C4-2B (cell line): ENCODE measurements around the gene HECTD1.

Experiments
- H3K27ac ChIP-seq: fragments of 450-650 bp; 2 replicates; pipeline ENCODE4 v1.5.1; 2017
- ZFX ChIP-seq: fragments of 450-650 bp; IDR thresholded peaks from 2 replicates; pipeline ENCODE4 v1.6.1; 2017
- TF ChIP-seq, protein P1 (sequence below): fragments of 450-650 bp; conservative IDR thresholded peaks from 2 replicates; pipeline ENCODE4 v1.5.1; 2017; ENCODE audit warnings: mild to moderate bottlenecking

HECTD1 gene

DNA sequence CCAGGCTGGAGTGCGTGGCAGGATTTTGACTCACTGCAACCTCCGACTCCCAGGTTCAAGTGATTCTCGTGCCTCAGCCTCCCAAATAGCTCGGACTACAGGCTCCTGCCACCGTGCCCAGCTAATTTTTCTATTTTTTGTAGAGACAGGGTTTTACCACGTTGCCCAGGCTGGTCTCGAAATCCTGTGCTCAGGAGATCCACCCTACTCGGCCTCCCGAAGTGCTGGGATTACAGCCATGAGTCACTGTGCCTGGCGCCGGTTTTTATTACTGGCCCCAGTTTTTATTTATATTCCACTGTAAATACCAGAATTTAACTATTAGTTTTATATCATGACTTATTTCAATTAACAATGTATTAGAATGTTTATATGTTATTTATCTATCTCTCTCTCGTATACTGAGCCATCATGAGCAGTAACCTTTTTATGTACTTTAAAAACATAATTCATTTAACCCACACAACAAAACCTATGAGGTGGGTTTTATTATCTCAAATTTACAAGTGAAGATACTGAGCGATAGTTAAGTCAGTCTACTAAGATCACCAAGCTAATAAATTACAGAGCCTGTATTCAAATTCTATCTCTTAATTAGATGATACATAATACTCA, 47.8 kb downstream of the HECTD1 start:
- H3K27ac ChIP-seq, result peak overlapping the region; percentile 71
- TF ChIP-seq ZFX, result no peak
- TF ChIP-seq, protein P1, sequence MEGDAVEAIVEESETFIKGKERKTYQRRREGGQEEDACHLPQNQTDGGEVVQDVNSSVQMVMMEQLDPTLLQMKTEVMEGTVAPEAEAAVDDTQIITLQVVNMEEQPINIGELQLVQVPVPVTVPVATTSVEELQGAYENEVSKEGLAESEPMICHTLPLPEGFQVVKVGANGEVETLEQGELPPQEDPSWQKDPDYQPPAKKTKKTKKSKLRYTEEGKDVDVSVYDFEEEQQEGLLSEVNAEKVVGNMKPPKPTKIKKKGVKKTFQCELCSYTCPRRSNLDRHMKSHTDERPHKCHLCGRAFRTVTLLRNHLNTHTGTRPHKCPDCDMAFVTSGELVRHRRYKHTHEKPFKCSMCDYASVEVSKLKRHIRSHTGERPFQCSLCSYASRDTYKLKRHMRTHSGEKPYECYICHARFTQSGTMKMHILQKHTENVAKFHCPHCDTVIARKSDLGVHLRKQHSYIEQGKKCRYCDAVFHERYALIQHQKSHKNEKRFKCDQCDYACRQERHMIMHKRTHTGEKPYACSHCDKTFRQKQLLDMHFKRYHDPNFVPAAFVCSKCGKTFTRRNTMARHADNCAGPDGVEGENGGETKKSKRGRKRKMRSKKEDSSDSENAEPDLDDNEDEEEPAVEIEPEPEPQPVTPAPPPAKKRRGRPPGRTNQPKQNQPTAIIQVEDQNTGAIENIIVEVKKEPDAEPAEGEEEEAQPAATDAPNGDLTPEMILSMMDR, result no peak

DNA sequence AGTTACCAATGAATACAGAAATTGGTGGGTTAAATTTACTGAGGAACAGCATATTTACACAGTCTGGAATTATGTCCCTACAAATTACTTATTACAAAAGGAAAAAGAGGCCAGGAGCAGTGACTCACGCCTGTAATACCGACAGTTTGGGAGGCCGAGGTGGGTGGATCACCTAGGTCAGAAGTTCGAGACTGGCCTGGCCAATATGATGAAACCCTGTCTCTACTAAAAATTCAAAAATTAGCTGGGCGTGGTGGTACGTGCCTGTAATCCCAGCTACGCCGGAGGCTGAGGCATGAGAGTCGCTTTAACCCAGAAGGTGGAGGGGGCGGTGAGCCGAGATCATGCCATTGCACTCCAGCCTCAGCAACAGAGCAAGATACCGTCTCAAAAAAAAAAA, 52.6 kb downstream of the HECTD1 start:
- TF ChIP-seq ZFX, result no peak
- TF ChIP-seq, protein P1, result no peak
- no peak overlapping the region for H3K27ac ChIP-seq

DNA sequence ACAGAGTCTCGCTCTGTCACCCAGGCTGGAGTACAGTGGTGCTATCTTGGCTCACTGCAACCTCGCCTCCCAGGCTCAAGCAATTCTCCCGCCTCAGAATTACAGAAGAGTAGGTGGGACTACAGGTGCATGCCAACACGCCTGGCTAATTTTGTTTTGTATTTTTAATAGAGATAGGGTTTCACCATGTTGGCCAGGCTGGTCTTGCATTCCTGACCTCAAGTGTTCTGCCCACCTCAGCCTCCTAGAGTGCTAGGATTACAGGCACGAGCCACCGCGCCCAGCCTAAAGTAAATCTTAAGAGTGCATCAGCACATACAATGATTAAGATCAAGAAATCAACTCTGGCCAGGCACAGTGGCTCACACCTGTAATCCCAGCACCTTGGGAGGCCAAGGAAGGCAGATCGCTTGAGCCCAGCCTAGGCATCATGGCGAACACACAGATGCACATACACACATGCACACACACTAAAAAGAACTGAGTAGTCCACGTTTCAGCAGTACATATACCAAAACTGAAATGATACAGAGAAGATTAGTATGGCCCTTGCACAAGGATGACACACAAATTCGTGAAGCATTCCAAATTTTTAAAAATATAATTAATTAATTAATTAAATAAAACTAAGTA, 65.0 kb downstream of the HECTD1 start:
- no peak for TF ChIP-seq ZFX
- TF ChIP-seq, protein P1, result no peak
- no peak overlapping the region for H3K27ac ChIP-seq

DNA sequence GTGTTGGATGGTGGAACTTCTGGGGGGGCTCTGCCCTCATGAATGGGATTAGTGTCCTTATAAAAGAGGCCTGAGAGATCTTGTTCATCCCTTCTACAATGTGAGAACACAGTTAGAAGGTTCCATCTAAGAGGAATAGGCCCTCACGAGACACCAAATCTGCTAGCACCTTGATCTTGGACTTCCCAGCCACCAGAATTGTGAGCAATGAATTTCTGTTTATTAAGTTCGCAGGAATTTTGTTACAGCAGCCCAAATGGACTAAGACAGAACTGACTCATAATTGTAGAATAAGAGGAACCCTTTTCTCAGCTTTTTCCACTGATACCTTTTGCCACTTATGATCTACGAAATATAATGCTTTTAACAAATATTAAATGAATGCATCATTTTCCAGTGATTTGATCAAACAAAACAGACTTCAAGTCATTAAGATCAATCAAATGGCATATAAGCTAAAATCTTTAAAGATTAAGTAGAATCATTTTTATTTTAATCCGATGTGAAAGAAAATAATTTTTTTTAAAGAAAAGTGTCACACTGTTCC, 68.2 kb downstream of the HECTD1 start:
- no peak overlapping the region for H3K27ac ChIP-seq
- no peak for TF ChIP-seq ZFX
- TF ChIP-seq, protein P1, result no peak

DNA sequence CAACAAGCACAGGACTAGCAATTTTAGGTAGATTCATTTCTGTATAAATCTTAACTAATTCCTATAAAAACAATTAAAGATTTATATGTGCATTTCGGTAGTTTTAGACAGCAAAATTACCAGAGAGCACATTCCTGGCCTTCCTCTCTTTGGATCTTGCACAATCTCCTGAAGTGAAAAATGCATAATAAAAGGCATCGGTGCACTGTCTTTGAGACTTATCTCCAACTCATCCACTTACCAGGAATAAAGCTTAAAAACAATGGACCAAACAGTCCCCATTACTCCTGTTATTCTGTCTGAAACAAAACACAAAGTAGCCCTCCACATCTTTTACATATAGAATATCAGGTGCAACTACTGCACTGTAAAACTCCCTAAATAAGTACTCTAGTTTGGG, 69.3 kb downstream of the HECTD1 start:
- no peak for TF ChIP-seq ZFX
- TF ChIP-seq, protein P1, result no peak
- no peak overlapping the region for H3K27ac ChIP-seq

DNA sequence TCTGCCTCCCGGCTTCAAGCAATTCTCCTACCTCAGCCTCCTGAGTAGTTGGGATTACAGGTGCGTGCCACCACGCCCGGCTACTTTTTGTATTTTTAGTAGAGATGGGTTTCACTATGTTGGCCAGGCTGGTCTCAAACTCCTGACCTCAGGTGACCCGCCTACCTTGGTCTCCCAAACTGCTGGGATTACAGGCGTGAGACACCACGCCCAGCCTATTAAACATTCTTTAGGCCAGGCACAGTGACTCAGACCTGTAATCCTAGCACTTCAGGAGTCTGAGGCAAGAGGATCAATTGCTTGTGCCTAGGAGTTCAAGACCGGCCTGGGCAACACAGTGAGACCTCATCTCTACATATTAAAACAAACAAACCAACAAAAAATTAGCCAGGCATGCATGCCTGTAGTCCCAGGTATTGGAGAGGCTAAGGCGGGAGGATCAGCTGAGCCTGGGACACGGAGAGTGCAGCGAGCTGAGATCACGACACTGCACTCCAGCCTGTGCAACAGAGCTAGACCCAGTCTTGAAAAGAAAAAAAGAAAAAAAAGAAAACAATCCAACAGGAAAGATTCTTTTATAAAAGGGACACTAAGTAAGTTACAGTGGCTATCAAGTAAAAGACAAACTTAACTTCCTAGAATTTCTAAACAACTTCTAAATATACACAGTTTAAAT, 70.2 kb downstream of the HECTD1 start:
- no peak overlapping the region for H3K27ac ChIP-seq
- TF ChIP-seq, protein P1, result no peak
- TF ChIP-seq ZFX, result no peak

DNA sequence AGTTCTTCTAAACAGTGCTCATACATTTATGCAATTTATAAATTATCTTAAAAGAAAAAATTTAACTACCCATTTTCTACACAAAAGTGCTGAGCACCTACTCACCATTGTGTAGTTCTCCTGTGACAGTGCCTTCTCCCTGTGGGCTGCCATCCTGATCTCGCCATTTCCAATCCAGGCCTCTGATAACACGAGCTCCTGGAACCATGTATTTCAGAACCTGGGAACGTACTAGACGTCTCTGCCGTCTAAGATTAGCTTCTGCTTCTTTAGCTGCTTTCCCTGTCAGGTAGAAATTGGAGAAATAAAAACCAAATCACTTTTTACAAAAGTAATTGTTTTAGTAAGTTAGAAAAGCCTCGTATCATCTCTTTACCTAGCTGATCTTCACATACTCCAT, 74.5 kb downstream of the HECTD1 start:
- no peak overlapping the region for H3K27ac ChIP-seq
- TF ChIP-seq, protein P1, result no peak
- TF ChIP-seq ZFX, result no peak
